Skeletal muscle satellite cell (primary cell): Measurements from ENCODE around the gene RELB.

ENCODE experiments used
- H3K27me3 ChIP-seq: 2 replicates; pipeline ENCODE4 v1.7.0; 2013; ENCODE audit warnings: low read length; ENCODE audit not compliant: control insufficient read depth, insufficient read depth
- H3K36me3 ChIP-seq: 2 replicates; pipeline ENCODE4 v1.7.0; 2013; ENCODE audit warnings: mild to moderate bottlenecking, control low read depth, low read length; ENCODE audit not compliant: insufficient read depth
- H3K4me1 ChIP-seq: 2 replicates; pipeline ENCODE4 v1.7.0; 2013; ENCODE audit warnings: low read length; ENCODE audit not compliant: control insufficient read depth, insufficient read depth
- H3K4me2 ChIP-seq: 2 replicates; pipeline ENCODE4 v1.7.0; 2013; ENCODE audit warnings: mild to moderate bottlenecking, low read length
- H3K4me3 ChIP-seq: 2 replicates; pipeline ENCODE4 v1.7.0; 2013; ENCODE audit warnings: low read length
- H3K9ac ChIP-seq: 2 replicates; pipeline ENCODE4 v1.7.0; 2013; ENCODE audit warnings: mild to moderate bottlenecking, low read depth, low read length, moderate library complexity
- H3K9me3 ChIP-seq: replicated peaks from 2 replicates; pipeline ENCODE4 v1.7.0; 2013; ENCODE audit warnings: mild to moderate bottlenecking, control low read depth, low read length

RELB gene

DNA sequence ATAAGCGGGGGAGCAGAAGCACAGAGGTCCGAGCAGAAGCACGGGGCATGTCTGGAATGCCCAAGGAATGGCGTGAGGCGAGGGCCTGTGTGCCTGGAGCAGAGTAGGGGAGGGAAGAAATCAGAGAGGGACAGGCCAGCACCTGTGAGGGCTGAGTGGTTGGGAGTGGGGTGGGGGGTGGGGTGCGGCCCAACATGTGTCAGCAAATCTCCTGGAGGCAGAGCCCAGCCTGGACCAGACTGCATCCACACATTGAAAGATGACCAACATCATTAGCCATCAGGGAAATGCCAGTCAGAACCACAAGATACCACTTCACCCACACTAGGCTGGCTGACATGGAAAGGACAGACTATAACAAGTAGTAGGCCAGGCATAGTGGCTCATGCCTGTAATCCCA lies 48.8 kb downstream of the RELB start:
- H3K4me3 ChIP-seq, result no peak overlapping the region
- peaks cover 45% of the 10 kb centered on the region for H3K36me3 ChIP-seq
- H3K9me3 ChIP-seq, result no peaks in the 10 kb centered on the region
- H3K4me1 ChIP-seq, result no peaks in the 10 kb centered on the region
- H3K27me3 ChIP-seq, result no peaks in the 10 kb centered on the region
- no peak overlapping the region for H3K4me2 ChIP-seq
- H3K9ac ChIP-seq, result no peak overlapping the region

GRCh38 chr19:45051929-45052579 lies 50.8 kb downstream of the RELB start:
- Histone ChIP-seq H3K9ac (no peak overlapping the region), H3K4me2 (no peak overlapping the region), H3K36me3 (peaks cover 46% of the 10 kb centered on the region), H3K4me3 (no peak overlapping the region), H3K27me3 (no peaks in the 10 kb centered on the region), H3K4me1 (no peaks in the 10 kb centered on the region), H3K9me3 (no peaks in the 10 kb centered on the region)

DNA sequence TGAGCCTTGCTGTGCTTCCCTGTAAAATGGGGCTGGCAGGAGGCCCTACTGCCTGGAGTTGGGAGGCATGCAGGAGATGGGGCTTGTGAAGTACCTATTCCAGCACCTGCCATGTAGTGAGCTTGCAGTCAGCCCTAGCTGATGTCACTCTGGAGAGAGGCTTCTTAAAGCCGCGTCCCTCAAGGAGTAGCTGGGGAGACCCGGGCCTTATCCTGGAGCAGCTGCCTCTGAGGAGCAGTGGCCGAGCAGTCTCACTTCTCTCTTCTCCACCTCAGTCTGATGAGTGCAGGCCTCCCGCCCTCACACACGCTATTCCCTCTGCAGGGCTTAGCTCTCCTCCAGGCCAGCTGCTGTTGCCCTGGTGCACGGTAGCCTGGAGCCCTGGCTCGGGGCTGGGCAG lies 55.6 kb downstream of the RELB start:
- Histone ChIP-seq H3K9ac (no peak overlapping the region), H3K4me1 (peaks cover 5% of the 10 kb centered on the region), H3K36me3 (peaks cover 84% of the 10 kb centered on the region), H3K9me3 (no peaks in the 10 kb centered on the region), H3K4me2 (no peak overlapping the region), H3K27me3 (no peaks in the 10 kb centered on the region), H3K4me3 (no peak overlapping the region)

- peaks cover 5% of the 10 kb centered on the region for H3K4me1 ChIP-seq
- peaks cover 81% of the 10 kb centered on the region for H3K36me3 ChIP-seq
- no peak overlapping the region for H3K4me2 ChIP-seq
- H3K27me3 ChIP-seq, result no peaks in the 10 kb centered on the region
- H3K4me3 ChIP-seq, result no peak overlapping the region
- H3K9me3 ChIP-seq, result no peaks in the 10 kb centered on the region
- H3K9ac ChIP-seq, result no peak overlapping the region
These were observed 56.2 kb downstream of the RELB start for GRCh38 chr19:45057444-45057843.

GRCh38 chr19:45058622-45059159 lies 57.4 kb downstream of the RELB start:
- peaks cover 5% of the 10 kb centered on the region for H3K4me1 ChIP-seq
- no peak overlapping the region for H3K4me2 ChIP-seq
- no peak overlapping the region for H3K4me3 ChIP-seq
- no peak overlapping the region for H3K9ac ChIP-seq
- H3K27me3 ChIP-seq, result no peaks in the 10 kb centered on the region
- peaks cover 83% of the 10 kb centered on the region for H3K36me3 ChIP-seq
- H3K9me3 ChIP-seq, result no peaks in the 10 kb centered on the region

DNA sequence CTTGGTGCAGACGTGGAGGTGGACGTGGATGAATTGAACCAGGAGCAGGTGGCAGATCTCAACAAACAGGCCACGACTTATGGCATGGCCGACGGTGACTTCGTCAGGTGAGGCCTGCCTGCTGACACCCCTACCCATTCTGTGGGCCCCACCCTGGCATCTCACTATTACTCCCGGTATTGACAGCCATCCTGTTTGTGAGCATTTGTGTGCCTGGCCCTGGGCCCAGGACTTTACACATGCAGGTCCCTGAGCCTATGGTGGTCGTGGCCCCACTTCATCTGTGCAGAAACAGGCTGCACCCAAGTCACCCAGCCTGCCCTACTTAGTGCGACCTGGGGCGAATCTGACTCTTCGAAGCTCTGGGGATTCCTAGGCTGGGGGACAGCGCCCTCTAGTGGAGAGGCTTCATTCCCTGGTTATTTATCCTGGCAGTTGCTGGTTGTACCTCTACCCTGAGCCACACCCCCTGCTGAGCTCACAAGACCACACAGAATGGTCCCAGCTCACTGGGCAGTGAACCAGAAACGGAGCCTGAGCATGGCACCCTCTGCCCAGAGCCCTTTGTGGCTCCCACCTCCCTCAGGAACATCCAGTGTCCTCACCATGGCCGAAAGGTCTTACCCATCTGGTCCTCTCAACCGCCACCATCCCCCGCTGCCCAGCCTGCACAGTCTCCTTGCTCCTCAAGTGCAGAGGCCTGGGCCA lies 58.1 kb downstream of the RELB start:
- Histone ChIP-seq H3K4me1 (peaks cover 5% of the 10 kb centered on the region), H3K27me3 (no peaks in the 10 kb centered on the region), H3K9me3 (no peaks in the 10 kb centered on the region), H3K9ac (no peak overlapping the region), H3K36me3 (peaks cover 82% of the 10 kb centered on the region), H3K4me3 (no peak overlapping the region), H3K4me2 (no peak overlapping the region)

DNA sequence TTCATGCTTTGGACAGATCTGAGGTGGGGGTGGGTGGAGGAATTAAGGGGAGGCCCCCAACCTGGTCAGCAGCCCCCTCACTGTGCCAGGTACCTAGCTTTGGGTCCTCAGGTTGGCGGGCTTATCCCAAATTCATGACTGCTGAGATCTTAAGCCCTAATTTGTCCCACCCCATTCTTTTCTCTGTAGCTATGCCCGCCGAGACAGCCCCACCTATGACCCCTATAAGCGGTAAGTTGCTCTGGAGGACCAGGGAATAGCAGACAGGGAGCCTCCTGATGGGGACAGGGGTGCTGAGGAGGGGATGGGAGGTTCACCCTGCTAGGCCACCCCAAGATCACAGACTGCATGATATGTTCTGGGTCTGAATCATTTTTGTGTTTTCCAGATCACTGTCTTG lies 60.7 kb downstream of the RELB start:
- Histone ChIP-seq H3K4me3 (no peak overlapping the region), H3K4me1 (peaks cover 5% of the 10 kb centered on the region), H3K4me2 (no peak overlapping the region), H3K36me3 (peaks cover 84% of the 10 kb centered on the region), H3K27me3 (no peaks in the 10 kb centered on the region), H3K9ac (no peak overlapping the region), H3K9me3 (no peaks in the 10 kb centered on the region)

DNA sequence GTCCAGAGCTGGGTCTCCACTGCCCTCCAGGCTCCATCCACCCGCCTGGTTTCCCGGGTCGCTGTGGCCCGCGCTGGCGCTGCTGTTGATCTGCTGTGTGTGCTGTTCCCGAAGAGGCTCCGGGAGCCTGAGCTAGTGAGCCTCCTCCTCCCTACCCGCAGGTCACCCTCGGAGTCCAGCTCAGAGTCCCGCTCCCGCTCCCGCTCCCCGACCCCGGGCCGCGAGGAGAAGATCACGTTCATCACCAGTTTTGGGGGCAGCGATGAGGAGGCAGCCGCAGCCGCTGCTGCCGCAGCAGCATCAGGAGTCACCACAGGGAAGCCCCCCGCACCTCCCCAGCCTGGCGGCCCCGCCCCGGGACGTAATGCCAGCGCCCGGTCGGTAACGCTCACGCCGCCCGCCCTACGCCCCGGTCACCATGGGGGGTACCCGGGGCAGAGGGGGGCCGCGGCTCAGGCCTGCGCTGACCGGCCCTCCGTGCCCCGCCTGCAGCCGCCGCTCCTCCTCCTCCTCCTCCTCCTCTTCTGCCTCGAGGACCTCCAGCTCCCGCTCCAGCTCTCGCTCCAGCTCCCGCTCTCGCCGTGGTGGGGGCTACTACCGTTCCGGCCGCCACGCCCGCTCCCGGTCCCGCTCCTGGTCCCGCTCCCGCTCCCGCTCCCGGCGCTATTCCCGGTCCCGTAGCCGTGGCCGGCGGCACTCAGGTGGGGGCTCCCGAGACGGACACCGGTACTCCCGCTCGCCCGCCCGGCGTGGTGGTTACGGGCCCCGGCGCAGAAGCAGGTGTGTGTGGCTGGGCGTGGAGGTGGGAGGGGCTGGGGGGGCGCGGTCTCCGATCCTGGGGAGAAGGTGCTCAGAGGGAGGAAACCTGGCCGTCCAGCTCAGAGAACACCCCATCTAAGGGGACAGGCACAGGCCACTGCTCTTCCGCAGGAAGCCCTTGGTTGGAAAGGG lies 62.9 kb downstream of the RELB start:
- no peak overlapping the region for H3K4me3 ChIP-seq
- H3K9me3 ChIP-seq, result no peaks in the 10 kb centered on the region
- H3K36me3 ChIP-seq, result peaks cover 75% of the 10 kb centered on the region
- H3K4me1 ChIP-seq, result peaks cover 5% of the 10 kb centered on the region
- no peak overlapping the region for H3K9ac ChIP-seq
- H3K4me2 ChIP-seq, result no peak overlapping the region
- no peaks in the 10 kb centered on the region for H3K27me3 ChIP-seq

GRCh38 chr19:45066921-45067661 lies 65.8 kb downstream of the RELB start:
- Histone ChIP-seq H3K36me3 (peaks cover 65% of the 10 kb centered on the region), H3K9ac (no peak overlapping the region), H3K4me3 (no peak overlapping the region)

DNA sequence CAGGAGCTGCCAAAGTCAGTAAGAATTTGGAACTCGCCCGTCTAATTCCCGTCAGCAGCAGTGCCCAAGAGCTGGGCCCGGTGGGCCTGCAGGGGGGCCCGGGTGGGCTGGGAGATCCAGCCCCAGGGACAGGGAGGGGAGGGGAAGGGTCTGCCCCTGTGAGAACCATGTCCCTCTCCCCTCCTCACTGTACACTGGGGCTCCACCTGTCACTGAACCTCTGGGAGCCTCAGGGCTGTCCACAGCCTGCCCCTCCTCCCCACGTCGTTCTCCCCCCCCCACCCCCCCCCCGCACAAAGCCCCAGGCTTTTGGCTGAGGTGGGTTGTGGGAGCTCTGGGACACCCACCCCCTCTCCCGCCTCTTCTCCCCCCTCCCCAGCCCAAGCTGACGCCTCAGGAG lies 66.8 kb downstream of the RELB start:
- H3K9me3 ChIP-seq, result no peaks in the 10 kb centered on the region
- H3K36me3 ChIP-seq, result peaks cover 62% of the 10 kb centered on the region
- no peaks in the 10 kb centered on the region for H3K27me3 ChIP-seq
- H3K4me3 ChIP-seq, result no peak overlapping the region
- no peak overlapping the region for H3K9ac ChIP-seq
- no peaks in the 10 kb centered on the region for H3K4me1 ChIP-seq
- H3K4me2 ChIP-seq, result no peak overlapping the region

More at GRCh38 chr19:45066921-45067661, 65.8 kb downstream of the RELB start:
- no peak overlapping the region for H3K4me2 ChIP-seq
- no peaks in the 10 kb centered on the region for H3K9me3 ChIP-seq
- H3K4me1 ChIP-seq, result no peaks in the 10 kb centered on the region
- no peaks in the 10 kb centered on the region for H3K27me3 ChIP-seq

GRCh38 chr19:45069056-45069455 lies 67.8 kb downstream of the RELB start:
- Histone ChIP-seq H3K36me3 (peaks cover 53% of the 10 kb centered on the region), H3K4me3 (no peak overlapping the region), H3K4me1 (no peaks in the 10 kb centered on the region), H3K9ac (no peak overlapping the region), H3K4me2 (no peak overlapping the region), H3K9me3 (no peaks in the 10 kb centered on the region), H3K27me3 (no peaks in the 10 kb centered on the region)
